Measurements from ENCODE around the gene CHST9. TPM values are rescaled to one million over a fixed set of nuclear protein-coding genes. Genes with fewer than 3 reads are reported as not detected.

CHST9 gene
- total and polyA plus RNA-seq, 2 donors (not counting 3 experiments of a cell fraction or from before 2014, with no cell fraction given) = not detected

- dilution Hi-C loops (cut with MboI; ENCODE audit: extremely low pct_ligation_motif_present, low sequenced_read_pairs) (no loop called here), intact Hi-C loops (cut with micrococcal nuclease) (no loop called here)
- Histone ChIP-seq H3K9ac (replicated peaks; ENCODE audit: extremely low read depth, insufficient read depth, low read length) (no peak overlapping the region), H3K36me3 (ENCODE audit: control insufficient read depth in 2 of 2, extremely low read depth in 1 of 2, insufficient read depth in 2 of 2, low read length in 2 of 2) (no peaks in the 10 kb centered on the region), H3K9me1 (replicated peaks; ENCODE audit: control insufficient read depth, extremely low read depth, insufficient read depth, low read length) (no peaks in the 10 kb centered on the region), H3K79me2 (ENCODE audit: control insufficient read depth, insufficient read depth, low read length) (no peaks in the 10 kb centered on the region), H3K4me1 (ENCODE audit: control insufficient read depth, extremely low read depth, insufficient read depth, low read length) (no peaks in the 10 kb centered on the region), H3K9me3 (replicated peaks; ENCODE audit: control insufficient read depth, insufficient read depth, low read length) (peaks cover 2% of the 10 kb centered on the region), H3K4me2 (ENCODE audit: insufficient read depth, low read length) (no peak overlapping the region), H3K27me3 (ENCODE audit: control insufficient read depth in 2 of 2, insufficient read depth in 2 of 2, low read length in 2 of 2) (no peaks in the 10 kb centered on the region), H3K4me3 (replicated peaks in 1 of 3; ENCODE audit: insufficient read depth in 1 of 3, low read depth in 1 of 3, low read length in 3 of 3) (no peak overlapping the region), H4K20me1 (replicated peaks; ENCODE audit: control insufficient read depth, extremely low read depth, insufficient read depth, low read length) (no peaks in the 10 kb centered on the region), H3K27ac (ENCODE audit: insufficient read depth, low read depth, low read length) (no peak overlapping the region), H2AFZ (ENCODE audit: low read depth, low read length) (no peak overlapping the region)
- DNase-seq (ENCODE audit: low read depth, low spot score) (no peak), FAIRE-seq (no peak)
- no TSS peak for BruUV-seq (replicated peaks)
- CTCF ChIA-PET = no interaction called here
- POLR2A ChIA-PET = no interaction called here
- TF ChIP-seq MAX (IDR thresholded peaks at IDR 0.05; ENCODE audit: insufficient read depth, insufficient read length) (no peak), GATA2 (IDR thresholded peaks at IDR 0.05; ENCODE audit: insufficient read depth, insufficient read length, low read depth, low read length) (no peak), EZH2 (IDR thresholded peaks at IDR 0.05; ENCODE audit: borderline replicate concordance, low read depth, low read length, severe bottlenecking) (no peak), FOS (IDR thresholded peaks at IDR 0.05; ENCODE audit: borderline replicate concordance, insufficient read depth, low read length) (no peak), CTCF (IDR thresholded peaks at IDR 0.05; ENCODE audit: extremely low read depth in 1 of 2, insufficient read depth in 1 of 2, low read depth in 1 of 2, low read length in 2 of 2) (no peak), MYC (IDR thresholded peaks at IDR 0.05; ENCODE audit: low read depth, low read length) (no peak), JUN (IDR thresholded peaks at IDR 0.05; ENCODE audit: borderline replicate concordance, insufficient read depth, insufficient read length, low read depth) (no peak), POLR2AphosphoS5 (IDR thresholded peaks at IDR 0.05; ENCODE audit: insufficient read depth, low read depth, low read length) (no peak), POLR2A (IDR thresholded peaks at IDR 0.05; ENCODE audit: low read depth, low read length) (no peak)
Observed at GRCh38 chr18:27081701-27082100, 103.4 kb downstream of the CHST9 start.

Data from endothelial cell of umbilical vein (primary cell).